ENCODE measurements around the gene MBOAT1.

DNA sequence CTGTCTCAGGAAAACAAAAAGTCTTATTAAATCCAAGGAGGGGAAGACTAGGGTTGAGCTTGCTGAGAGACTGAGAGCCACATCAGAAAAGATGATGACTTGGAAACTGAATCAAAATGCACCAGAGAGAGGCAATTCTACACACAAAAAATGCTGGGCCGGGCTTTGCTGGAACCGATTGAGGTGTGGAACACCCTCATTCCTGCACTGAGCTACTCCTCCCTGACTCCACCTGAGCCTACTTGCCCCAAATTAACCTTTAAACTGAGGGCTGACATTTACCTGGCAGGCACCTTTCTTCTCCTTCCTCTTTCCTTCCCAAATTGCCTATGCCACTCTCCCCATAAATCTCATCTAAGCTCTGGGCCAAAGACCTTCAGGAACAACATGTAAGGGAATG is 40.8 kb upstream of the MBOAT1 start:
- TF ChIP-seq, protein P1, sequence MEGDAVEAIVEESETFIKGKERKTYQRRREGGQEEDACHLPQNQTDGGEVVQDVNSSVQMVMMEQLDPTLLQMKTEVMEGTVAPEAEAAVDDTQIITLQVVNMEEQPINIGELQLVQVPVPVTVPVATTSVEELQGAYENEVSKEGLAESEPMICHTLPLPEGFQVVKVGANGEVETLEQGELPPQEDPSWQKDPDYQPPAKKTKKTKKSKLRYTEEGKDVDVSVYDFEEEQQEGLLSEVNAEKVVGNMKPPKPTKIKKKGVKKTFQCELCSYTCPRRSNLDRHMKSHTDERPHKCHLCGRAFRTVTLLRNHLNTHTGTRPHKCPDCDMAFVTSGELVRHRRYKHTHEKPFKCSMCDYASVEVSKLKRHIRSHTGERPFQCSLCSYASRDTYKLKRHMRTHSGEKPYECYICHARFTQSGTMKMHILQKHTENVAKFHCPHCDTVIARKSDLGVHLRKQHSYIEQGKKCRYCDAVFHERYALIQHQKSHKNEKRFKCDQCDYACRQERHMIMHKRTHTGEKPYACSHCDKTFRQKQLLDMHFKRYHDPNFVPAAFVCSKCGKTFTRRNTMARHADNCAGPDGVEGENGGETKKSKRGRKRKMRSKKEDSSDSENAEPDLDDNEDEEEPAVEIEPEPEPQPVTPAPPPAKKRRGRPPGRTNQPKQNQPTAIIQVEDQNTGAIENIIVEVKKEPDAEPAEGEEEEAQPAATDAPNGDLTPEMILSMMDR (IDR thresholded peaks at IDR 0.05 in 8 of 11, conservative IDR thresholded peaks at IDR 0.05 in 3 of 11), result no peak
- TF ChIP-seq POLR2AphosphoS5 (IDR thresholded peaks at IDR 0.05) (no peak), POLR2A (IDR thresholded peaks at IDR 0.05) (no peak)
